Purkinje cell (primary cell): Measurements from ENCODE around the gene CENPF. TPM values are rescaled to one million over a fixed set of nuclear protein-coding genes. Genes with fewer than 3 reads are reported as not detected.

Source experiments
- polyA plus RNA-seq: library from polyadenylated mRNA; unstranded; fragments of >200 nt; fragmentation: Nextera tagmentation; gene quantifications from 2 replicates; pipeline ENCODE4 v1.2.1, GENCODE V29; 2014

Gene CENPF, protein sequence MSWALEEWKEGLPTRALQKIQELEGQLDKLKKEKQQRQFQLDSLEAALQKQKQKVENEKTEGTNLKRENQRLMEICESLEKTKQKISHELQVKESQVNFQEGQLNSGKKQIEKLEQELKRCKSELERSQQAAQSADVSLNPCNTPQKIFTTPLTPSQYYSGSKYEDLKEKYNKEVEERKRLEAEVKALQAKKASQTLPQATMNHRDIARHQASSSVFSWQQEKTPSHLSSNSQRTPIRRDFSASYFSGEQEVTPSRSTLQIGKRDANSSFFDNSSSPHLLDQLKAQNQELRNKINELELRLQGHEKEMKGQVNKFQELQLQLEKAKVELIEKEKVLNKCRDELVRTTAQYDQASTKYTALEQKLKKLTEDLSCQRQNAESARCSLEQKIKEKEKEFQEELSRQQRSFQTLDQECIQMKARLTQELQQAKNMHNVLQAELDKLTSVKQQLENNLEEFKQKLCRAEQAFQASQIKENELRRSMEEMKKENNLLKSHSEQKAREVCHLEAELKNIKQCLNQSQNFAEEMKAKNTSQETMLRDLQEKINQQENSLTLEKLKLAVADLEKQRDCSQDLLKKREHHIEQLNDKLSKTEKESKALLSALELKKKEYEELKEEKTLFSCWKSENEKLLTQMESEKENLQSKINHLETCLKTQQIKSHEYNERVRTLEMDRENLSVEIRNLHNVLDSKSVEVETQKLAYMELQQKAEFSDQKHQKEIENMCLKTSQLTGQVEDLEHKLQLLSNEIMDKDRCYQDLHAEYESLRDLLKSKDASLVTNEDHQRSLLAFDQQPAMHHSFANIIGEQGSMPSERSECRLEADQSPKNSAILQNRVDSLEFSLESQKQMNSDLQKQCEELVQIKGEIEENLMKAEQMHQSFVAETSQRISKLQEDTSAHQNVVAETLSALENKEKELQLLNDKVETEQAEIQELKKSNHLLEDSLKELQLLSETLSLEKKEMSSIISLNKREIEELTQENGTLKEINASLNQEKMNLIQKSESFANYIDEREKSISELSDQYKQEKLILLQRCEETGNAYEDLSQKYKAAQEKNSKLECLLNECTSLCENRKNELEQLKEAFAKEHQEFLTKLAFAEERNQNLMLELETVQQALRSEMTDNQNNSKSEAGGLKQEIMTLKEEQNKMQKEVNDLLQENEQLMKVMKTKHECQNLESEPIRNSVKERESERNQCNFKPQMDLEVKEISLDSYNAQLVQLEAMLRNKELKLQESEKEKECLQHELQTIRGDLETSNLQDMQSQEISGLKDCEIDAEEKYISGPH (N-terminal part only)
- 0.69 and 0.74 TPM in 2 replicates for polyA plus RNA-seq

DNA sequence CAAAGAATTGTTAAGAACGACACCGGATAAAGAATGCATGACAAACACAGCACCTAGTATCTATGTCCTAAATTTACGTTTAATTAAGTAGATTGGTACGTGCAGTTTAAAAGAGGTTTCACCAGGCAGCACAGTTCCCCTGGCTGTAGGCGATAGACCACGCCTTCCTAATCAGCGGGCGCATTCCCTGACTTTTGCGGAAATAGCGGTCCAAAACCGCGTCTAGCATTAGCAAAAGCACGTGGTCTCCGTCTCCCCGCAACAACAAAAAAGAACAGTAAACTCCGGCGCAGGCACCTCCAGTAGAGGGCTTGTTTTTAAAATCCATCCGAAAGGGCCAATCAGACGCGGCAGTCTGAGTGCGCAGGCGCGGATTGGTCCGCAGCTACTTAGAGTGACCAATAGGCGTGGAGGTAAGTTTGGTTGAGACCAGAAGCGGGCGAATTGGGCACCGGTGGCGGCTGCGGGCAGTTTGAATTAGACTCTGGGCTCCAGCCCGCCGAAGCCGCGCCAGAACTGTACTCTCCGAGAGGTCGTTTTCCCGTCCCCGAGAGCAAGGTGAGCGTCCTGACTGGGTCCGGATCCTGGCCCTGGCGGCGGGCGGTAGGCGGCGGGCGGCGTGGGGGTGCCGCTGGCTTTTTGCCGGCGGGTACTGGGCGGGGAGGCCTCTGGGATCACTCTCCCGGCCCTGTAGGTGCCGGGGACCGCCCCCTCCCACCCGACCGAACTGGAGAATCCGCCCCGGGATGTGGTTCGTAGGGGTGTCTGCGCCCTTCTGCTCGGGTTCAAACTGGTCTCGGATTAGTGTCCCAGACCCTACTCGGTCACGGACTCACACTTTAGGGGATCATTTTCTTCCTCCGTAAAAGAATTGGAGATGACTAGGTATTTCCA is at the start of gene CENPF:
CENPF (plus strand) TSS at position 432 of the 894 bp plus-strand sequence. CDS start 10,560 bp downstream, outside the sequence.

Other genes starting within 250 kb of the CENPF start
- gene PTPN14, start 51.6 kb upstream of the CENPF start, polyA plus RNA-seq, result 0.43 and 0.46 TPM in 2 replicates